Pons (tissue), 1 donor: ENCODE results near the gene PRCD.
"Not testable (repeated sequence)": the region's sequence is repeated elsewhere in the genome, so short reads cannot be mapped to it uniquely, and the experiment has no call there.

Experiments
- DNase-seq: peaks from one replicate; pipeline ENCODE4 v3.0.0-alpha.2; 2016; ENCODE audit warnings: low spot score

The PRCD gene

GRCh38 chr17:76557368-76558197 is 17.7 kb downstream of the PRCD start:
- DNase-seq = peak; percentile 85

GRCh38 chr17:76558198-76559095 is 18.6 kb downstream of the PRCD start:
- DNase-seq = peak; percentile 63

GRCh38 chr17:76559460-76559859 is 19.6 kb downstream of the PRCD start:
- DNase-seq = not testable (repeated sequence)

DNA sequence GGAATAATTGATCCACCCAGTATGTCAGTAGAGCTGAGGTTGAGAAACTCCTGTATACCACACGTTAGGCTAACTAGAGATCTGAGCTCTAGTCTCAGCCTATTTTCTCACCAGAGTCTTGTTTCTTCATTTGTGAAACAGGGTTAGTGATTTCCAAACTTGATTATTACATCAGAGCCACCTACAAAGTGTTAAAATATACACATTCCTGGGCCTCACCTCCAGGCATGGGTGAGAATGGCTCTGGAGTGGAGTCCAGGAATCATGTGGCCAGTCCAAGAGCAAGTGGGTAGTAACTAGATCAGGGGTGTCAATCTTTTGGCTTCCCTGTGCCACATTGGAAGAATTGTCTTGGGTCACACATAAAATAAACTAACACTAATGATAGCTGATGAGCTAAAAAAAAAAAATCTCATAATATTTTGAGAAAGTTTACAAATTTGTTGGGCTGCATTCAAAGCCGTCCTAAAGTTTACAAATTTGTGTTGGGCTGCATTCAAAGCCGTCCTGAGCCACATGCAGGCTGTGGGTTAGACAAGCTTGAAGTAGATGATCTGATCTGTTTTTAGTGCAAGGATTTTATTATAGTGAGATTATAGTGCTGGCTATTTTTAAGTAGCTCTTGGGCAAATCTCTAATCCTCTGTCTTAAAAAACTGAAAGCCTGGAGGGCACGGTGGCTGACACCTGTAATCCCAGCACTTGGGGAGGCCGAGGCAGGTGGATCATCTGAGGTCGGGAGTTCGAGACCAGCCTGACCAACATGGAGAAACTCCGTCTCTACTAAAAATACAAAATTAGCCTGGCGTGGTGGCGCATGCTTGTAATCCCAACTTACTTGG is 20.4 kb downstream of the PRCD start:
- no peak for DNase-seq

DNA sequence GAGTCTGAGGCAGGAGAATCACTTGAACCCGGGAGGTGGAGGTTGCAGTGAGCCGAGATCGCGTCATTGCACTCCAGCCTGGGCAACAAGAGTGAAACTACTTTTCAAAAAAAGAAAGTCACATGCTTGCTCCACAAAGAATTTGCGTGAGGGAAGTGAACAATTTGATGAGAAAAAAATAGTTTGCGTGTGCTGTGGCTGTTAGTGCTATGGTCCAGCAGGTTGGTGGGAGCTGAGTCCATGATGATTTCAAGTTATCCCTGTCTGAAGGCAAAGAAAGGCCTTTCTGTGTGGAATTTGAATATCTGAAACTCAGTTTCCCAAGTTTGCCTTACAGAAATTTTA is 21.0 kb downstream of the PRCD start:
- no peak for DNase-seq

GRCh38 chr17:76561332-76561731 is 21.5 kb downstream of the PRCD start:
- DNase-seq = no peak

DNA sequence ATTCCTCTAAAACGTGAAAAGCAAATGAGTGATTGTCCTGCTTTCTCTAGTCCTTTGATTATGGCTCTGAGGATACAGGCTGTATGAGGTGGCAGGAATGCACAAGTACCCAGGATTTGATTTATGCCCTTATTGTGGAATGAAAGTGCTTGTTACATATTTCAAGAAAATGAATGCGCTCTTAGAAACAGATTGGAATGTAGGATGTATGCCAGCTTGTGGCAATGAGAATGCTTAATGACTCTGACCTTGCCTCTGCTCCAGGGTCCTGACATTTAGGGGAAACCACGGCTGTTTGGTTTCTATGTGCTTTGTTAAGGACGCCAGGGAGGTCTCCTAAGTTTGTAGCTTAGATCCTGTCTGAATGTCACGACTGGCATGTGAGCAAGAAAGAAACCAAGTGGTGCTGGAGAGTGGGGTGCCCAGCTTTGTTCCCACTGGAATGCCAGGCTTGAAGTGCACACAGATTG is 22.0 kb downstream of the PRCD start:
- DNase-seq = no peak

DNA sequence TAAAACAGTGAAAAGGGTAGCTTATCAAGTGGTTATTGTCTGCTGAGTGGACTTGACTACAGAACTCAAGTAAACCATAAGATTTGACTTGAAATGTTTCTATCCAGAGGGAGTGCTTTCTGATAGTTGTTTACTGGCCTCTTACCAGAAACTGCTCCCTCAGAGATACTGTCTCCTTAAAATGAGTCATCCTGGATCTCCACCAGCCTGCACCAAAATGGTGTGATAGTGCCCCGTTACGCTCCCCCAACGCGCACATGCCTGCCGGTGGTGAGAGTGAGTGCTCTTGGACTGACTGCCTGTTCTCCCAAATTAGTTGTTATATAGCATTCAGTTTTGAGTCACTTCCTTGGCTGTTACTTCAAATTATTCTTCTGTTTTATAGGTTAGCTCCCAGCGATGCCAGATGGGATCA is 22.9 kb downstream of the PRCD start:
- no peak for DNase-seq

DNA sequence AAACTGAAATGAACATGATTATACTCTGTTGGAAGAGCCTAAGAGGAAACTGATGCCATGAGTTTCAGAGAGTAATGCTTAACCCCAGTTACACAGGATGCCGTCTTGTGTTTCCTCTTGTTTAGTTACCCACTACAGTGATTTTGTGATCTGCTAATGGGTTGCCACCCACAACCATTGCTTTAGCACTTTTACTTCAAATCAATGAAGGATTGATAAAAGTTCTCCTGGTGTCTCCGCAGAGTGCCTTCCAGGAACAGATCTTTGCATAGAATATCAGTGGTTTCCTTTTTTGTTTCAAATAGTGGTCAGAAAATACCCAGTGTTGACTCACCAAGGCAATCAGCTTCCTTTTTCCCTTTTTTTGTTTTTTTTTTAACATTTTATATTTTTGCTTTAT is 23.5 kb downstream of the PRCD start:
- not testable (repeated sequence) for DNase-seq

- not testable (repeated sequence) for DNase-seq
These were observed 25.3 kb downstream of the PRCD start for GRCh38 chr17:76564991-76565727.

DNA sequence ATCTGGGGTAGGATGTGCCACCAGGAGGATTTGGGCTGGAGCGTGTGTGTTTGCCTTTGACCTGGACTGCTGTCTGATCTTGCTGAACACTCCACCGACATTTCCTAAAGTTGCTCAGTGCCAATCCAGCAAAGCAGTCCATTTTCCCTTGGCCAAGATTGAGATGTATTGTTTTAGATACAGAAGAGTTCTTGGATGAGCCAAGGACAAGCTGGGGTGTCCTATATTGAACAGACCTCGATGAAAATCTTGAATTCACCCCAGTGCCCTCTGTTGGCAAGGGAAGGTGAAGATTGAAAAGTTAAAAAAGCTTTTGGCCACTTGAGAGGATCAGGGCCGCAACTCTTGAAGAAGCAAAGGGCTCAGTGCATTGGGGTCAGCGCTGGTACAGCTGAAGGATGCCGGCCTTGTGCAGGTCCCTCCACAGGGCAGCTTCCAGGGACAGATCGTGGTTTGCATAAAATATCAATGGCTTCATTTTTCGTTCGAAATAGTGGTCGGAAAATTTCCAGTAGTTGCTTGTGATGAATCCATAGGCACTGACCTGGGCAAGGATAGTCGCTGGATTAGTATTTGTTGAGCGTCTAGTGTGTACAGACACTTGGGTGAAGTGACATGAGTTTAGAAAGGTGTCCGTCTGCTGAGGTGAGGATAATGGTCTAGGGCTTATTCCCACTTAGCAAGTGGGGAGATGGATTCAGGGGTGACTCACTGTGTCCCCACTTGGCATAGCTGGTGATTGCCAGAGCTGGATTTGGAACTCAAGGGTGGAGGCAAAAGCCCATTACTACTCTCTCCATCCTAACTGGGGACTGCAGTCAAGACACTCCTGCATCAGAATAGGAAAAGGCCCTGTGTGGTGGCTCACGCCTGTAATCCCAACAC is 26.1 kb downstream of the PRCD start:
- DNase-seq = no peak

- no peak for DNase-seq
These were observed 26.7 kb downstream of the PRCD start for GRCh38 chr17:76566613-76566943.

DNA sequence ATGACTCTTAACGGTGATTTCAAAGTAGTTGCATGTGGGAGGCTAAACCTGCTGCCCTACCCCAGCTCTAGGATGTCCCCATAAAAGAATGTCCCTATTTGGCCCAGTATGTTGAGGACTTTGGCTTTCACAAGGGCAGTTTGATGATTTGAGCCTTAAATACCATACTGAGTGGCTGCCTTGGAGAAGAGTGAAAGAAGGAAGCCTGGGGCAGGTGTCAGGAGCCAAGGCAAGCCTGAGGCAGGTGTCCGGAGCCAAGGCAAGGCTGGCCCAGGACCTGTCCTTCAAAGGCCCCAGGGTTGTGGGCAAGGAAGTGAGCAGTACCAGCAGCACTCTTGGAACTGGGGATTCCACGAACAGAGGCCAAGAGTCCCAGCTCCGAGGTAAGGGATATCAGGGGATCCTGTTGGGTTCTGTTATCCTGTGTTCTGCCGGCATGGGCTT is 27.2 kb downstream of the PRCD start:
- DNase-seq = no peak

DNA sequence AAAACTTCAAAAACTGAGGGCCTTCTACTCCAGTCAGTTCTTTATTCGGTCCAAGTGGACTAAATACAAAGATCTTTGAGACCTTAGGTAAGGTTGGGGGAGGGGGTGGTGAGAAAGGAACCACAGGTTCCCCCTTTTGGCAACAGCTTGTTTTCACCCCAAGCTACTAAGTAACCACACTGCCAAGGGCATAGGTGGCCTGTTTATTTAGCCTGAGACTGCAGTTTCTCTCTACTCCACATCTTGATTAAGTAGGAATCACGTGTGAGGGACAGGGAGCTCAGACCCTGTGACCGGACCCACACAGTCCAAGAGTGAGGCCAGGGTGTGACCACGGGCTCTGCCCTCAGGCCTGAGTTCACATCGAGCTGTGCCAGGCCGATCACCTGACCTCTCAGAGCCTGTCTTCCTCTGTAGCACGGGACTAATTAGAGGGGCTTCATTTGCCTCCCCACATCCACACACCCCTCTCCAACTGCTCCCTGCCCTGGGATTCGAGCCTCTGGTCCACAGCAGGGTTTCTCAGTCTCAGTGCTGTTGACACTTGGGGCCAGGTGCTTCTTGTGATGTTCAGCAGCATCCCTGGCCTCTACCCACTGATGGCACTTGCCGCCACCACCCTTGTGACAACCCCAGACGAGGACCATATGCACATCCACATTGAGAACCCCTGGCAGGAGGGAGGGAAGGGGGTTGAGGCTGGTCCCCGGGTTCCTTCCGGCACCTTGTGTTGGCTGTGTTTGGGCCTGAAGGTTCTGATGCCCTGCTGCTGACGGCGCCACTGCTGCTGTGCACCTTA is 28.0 kb downstream of the PRCD start:
- DNase-seq = no peak

DNA sequence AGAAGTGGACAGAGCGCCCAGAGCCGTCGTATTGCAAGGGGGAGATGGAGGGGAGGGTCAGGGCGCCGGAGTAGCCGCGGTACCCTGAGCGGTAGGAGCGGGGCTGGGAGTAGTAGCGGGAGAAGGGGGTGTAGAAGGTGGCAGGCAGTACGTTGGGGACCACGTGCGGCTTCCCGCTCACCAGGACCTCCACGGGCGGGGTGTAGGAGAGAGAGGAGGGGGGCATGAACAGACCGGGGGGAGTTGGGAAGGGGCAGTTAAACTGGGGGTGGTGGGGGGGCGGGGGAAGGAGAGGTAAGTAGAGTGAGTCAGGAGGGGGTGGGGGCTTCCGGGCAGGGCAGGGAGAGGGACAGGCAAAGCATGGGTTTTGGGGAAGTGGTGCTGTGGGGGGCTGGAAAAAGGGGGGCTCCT is 29.0 kb downstream of the PRCD start:
- DNase-seq = no peak

GRCh38 chr17:76569607-76570279 is 29.9 kb downstream of the PRCD start:
- peak; percentile 88 for DNase-seq

DNA sequence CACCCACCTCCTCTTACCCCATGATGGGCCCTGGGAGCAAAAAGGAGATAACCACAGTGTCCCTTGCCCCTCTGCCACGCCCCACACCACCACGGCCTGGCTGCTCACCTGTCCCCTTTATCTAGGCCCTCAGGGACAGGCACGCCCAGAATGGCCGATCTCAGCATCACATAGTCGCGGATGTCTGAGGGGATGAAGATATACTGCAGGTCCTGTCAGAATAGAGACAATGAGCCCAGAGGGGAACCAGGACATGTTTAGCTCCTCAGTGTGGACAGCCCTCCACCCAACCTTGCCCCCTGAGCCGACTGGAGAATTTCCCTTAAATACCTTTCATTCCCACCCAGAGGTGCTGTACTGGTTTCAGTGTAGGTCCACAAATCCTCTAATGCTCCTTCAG is 30.6 kb downstream of the PRCD start:
- no peak for DNase-seq

DNA sequence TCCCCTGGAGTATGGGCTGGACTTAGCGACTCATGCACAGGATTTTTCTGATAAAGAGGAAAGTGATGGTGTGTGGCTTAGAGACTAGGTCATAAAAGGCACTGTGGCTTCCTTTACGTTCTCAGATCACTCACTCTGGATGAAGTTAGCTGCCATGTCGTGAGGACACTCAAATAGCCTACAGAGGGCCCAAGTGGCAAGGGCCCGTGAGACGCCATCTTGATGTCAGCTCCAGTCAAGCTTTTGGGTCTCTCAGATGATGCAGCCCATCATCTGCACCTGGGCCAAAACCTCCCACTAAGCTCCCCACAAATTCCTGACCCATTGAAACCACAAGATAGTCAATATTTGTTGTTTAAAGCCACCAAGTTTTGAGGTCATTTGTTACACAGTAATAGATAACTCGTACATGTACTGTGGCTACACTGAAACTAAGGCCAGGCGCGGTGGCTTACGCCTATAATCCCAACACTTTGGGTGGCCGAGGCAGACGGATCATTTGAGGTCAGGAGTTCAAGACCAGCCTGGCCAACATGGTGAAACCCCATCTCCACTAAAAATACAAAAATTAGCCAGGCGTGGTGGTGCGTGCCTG is 31.1 kb downstream of the PRCD start:
- DNase-seq = no peak
